Cardiac septum (tissue), 1 donor: Measurements from ENCODE around the gene EOMES. TPM values are rescaled to one million over a fixed set of nuclear protein-coding genes. Genes with fewer than 3 reads are reported as not detected.

Experiments
- DNase-seq: peaks from one replicate; pipeline ENCODE4 v3.0.0-alpha.2; 2020; ENCODE audit warnings: low spot score
- intact Hi-C: fragments of 100-400 bp; cut with DNase I; formaldehyde crosslinking; loops from one replicate; pipeline ENCODE4 v1.14.0; 2022
- total RNA-seq: library from RNA; stranded (reverse); fragmentation: NEBNext Ultra II Directional; extraction: Animal tissue kit (Norgen Biotek cat#: 25700); gene quantifications from one replicate; pipeline ENCODE4 v1.2.1, GENCODE V29; 2021
- donor health status: DM: no; HTN: no; CAD: no.

The EOMES gene
- total RNA-seq, 1 donor from 2014 or later: not detected

DNA sequence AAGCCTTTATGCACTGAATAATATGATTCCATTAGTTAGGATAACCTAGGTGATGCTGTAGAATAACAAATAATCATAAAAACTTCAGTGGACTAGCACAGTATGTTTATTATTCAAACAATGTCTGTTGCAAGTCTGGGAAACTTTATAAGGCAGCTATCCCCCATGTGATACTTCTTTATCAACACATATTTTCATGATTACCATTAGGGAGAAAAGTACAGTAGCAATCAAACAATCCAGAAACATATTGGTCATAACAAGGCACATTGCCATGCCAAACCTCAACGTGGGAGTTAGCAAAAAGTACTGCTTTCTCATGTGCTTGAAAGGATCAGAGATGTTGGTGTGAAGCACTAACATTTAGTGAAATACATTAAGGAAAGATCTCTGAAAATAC, 35.5 kb downstream of the EOMES start:
- no peak for DNase-seq
- intact Hi-C loops: no loop called here

DNA sequence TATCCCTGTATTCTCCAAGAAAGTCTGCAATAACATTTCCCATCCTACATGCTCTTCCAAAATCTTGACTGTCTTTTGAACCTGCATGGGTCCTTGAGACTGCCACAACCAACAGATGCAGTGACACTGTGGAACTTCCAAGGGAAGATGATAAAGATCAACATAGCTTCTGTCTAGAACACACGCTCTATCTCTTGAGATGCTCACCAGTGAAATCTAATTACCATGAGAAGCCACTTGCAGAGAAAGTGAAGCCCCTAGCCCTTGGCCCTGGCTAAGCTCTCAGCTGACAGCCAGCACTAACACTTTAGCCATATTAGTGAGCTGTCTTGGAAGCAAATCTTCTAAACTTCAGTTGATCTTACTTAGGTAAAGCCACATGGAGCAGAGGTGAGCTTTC, 36.6 kb downstream of the EOMES start:
- no peak for DNase-seq
- intact Hi-C loops: no loop called here

DNA sequence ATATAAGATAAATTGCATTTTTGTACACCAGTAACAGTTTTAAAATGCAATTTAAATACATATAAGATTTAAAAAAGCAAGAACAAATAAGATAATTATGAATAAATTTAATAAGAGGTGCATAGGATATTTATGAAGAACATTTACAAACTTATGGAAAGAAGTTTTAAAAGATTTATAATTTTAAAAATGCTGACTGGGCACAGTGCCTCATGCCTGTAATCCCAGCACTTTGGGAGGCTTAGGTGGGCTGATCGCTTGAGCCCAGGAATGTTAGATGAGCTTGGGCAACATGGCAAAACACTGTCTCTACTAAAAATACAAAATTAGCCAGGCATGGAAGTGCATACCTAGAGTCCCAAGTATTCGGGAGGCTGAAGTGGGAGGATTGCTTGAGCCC, 37.8 kb downstream of the EOMES start:
- intact Hi-C loops: no loop called here
- no peak for DNase-seq

DNA sequence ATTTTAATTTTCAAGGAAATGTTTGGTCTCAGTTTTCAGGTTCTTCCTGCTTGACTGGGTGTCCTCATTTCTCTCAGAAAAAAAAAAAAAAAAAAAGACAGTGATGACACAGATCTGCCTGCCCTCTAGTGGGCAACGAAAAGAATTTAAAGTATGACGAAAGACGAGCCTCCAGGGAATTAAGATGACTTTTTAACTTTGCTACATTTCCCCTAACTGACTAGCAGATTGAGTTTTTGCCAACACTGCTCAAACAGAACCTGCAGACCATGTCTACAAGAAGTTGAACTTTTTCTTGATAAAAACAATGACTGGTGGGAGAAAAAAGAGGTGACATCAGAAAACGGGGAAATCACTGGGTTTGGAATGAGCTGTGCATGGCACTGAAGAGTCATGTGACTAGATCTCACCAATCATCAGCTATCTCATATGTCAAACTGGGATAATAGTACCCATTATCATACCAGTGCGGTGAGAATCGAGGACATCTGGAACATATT, 40.8 kb downstream of the EOMES start:
- intact Hi-C loops: loop anchor here (2.0 kb wide), 1 partner anchor 368 kb away; no protein-coding TSS in a partner anchor
- no peak for DNase-seq

DNA sequence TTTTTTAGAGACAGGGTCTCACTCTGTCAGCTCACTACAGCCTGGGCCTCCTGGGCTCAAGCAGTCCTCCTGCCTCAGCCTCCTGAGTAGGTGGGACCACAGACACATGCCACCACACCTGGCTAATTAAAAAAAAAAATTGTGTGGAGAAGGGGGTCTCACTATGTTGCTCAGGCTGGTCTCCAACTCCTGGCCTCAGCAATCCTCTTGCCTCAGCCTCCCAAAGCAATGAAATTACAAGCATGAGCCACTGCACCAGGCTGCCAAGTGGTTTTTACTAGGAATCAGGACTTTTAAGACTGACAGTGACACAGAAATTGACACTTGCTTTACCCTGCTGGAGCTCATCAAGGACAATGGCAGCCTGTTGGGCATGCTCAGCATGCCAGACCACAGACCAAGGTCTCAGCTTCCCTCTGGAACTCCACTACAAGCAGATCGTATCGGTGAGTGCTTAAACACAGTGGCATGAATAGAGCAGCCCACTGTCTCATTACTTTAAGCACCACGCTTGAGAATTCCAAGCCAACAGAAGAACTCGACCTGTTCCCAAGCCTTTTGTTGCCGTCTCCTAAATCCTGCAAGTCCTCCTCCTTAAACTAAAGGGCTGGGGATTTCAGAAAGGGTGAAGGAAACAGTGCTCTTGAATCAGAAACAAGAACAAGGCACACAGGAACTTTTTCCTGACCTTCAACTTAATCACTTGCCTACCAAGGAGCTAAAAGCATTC, 41.4 kb downstream of the EOMES start:
- DNase-seq: no peak
- intact Hi-C loops: loop anchor here (2.0 kb wide), 1 partner anchor 368 kb away; no protein-coding TSS in a partner anchor

DNA sequence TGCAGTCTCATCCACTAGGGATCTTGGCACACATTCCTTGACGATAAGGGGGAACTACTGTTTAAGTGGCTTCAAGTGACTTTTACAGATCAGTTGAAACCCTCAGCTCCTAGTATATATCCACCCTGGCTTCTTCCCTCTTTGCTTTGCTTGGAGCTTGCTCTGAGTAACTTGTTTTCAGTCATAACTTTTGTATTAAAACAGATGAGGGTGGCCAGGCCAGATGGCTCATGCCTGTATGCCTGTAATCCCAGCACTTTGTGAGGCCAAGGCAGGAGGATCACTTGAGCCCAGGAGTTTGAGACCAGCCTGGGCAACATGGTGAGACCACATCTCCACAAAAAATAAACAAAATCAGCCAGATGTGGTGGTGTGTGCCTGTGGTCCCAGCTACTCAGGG, 42.4 kb downstream of the EOMES start:
- intact Hi-C loops: loop anchor here (2.0 kb wide), 1 partner anchor 367 kb away; no protein-coding TSS in a partner anchor
- DNase-seq: no peak

DNA sequence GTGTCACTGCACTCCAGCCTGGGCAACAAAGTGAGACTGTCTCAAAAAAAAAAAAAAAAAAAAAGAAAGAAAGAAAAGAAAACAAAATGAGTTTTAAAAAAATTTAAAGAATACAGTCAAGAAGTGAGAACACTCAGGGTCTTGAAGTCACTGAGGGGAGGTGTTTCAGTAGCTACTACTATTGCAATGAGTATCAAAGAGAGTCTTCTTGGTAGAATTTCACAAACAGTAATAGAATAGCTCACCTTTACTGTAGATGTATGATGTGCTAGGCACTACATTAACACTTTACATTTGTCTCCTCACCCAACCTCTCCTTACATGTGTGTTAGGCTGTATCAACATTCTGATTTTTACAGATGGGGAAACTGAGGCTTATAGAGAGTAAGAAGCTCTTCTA, 43.9 kb downstream of the EOMES start:
- no peak for DNase-seq
- intact Hi-C loops: no loop called here

DNA sequence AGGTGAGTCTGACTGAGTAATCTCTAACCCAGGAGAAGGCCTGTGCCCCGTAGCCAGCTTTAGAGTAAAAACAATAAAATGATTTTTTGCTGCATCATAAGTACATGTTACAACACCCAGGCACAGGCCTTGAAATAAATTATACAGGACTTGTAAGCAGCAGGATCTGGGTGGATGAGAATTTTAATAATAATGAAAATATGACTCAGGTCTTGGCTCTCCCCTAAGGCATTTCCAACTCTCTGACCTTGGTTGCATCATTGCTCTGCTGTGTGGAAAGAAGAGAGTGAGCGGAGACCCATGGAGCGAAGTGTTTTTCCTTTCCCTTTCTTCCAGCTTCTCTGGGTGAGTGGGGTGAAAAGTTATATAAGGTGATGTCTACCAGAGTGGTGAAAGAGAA, 44.6 kb downstream of the EOMES start:
- intact Hi-C loops: no loop called here
- no peak for DNase-seq

DNA sequence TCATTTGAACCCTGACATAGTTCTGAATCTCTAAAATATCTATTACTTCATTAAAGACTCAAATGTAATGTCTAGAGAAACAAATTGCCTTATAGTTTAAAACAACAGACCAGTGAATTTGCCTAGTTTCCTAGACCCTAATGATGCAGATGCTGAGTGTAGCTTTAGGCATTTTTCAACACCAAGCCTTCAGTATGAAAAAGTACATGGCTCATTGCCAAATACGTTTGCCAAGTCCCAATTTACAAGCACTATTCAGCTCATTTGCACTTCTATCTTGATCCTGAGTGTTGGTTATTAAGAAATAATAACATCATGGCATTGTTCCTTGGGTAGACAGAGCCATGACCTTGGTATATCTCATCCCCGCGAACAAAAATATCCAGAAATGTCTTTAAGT, 46.8 kb downstream of the EOMES start:
- no peak for DNase-seq
- intact Hi-C loops: no loop called here

DNA sequence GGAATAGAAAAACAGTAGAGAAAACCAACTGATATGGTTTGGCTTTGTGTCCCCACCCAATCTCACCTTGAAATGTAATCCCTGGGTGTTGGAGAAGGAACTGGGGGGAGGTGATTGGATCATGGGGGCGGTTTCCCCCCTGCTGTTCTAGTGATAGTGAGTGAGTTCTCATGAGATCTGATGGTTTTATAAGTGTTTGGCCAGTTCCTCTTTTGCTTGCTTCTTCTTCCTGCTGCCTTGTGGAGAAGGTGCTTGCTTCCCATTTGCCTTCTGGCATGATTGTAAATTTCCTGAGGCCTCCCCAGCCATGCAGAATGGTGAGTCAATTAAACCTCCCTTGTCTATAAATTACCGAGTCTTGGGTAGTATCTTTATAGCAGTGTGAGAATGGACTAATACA, 48.4 kb downstream of the EOMES start:
- intact Hi-C loops: no loop called here
- DNase-seq: no peak

DNA sequence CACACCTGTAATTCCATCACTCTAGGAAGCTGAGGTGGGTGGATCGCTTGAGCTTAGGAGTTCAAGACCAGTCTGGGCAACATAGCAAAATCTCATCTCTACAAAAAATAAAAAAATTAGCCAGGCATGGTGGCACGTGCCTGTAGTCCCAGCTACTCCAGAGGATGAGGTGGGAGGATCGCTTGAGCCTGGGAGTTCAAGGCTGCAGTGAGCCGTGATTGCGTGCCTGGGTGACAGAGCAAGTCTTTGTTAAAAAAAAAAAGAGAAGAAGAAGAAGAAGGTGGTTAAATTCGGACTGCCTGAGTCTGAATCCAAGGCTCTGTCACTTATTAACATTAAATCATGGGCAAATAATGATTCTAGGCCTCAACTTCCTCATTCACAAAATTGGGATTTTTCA, 51.0 kb downstream of the EOMES start:
- intact Hi-C loops: no loop called here
- no peak for DNase-seq

DNA sequence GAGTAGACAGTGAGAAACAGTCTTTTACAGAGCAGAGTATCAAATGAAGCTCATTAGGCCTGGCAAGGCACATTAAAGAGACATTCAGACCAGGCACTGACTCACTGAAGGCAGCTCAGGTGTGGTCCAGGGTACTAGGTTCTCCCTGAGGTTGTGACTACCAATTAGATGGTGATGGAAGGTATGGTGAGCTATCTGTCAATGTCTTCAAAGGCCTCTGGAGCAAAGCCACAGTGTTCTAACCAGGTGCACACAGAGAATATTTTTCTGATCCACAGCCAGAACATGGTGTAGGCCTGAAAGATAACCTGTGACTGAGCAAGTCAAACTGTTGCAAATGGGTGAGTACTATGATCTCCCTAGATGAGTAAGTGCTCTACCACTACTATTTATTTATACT, 51.5 kb downstream of the EOMES start:
- DNase-seq: no peak

DNA sequence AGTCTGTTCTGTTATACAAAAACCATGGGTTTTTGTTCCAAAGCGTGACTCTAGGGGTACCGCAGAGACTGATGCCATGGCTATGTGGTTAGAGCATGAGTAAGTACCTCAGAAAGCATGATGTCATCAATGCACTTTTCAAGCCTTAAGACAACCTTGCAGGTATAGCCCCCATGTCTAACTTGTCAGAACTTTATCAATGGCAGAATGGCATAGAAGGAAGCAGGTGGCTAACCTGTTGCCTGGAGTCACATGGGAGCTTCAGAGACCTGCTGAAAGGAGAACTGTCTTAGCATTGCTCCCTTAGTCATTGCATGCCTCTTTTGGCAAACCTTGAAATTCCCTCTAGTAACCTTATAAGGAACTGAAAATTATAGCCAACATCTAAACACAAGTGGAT, 52.5 kb downstream of the EOMES start:
- no peak for DNase-seq
- intact Hi-C loops: no loop called here

More for the DNA sequence above, 51.5 kb downstream of the EOMES start:
- intact Hi-C loops: no loop called here

DNA sequence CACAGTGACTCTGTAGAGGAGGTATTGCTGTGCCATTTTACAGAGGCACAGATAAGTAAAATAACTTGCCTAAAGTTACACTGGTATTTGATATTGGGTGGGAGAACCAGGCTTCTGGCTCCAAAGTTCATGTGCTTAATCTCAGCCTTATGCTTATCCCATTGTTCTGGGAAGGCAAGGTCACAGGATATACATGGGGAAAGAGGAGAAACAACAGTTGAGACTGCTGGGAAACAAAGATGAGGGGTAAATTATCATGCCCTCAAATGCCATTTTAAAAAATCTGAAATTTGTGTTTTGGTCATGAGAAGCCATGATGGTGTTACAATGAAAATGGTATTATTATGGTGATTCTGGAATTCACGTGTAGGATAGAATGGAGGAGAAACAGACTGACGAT, 54.4 kb downstream of the EOMES start:
- DNase-seq: no peak
- intact Hi-C loops: no loop called here

DNA sequence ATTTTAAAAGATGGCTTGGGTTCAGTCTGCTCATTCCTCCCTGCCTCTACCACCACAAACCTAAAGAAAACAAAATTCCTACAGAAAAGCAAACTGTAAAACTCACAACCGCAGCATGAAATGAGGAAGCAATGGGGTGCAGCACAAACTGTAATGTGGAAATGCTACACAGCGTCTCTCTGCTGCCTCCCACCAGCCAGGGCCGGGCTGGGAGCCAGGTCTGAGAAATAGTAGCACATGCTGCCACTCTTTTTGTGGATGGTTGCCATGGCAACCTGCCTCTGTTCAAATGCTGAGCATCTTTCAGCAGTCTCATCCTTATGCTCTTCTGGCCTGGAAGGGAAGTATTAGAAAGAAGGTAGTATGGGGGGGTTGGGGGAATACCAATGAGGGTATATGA, 55.4 kb downstream of the EOMES start:
- intact Hi-C loops: no loop called here
- no peak for DNase-seq

DNA sequence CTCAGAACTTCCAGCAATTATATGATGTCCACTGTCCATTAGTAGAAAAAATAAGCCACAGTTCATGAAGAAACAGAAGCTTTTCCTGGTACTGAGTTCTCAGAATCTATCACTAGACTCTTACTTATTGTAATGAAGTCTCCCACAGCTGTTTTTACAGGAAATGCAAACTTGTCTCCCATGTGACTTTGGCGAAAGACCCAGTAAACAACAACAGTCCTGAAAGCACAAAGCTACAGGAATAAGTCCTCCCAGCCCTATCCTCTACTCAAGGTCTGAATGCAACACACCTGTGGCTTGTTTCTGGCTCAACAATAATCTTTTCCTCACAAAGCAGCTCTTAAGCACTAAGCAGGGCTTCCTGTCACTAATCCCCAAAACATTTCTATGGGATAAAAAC, 55.9 kb downstream of the EOMES start:
- DNase-seq: no peak
- intact Hi-C loops: no loop called here

Other genes starting within 250 kb of the EOMES start
- gene SLC4A7, start 237.9 kb downstream of the EOMES start, total RNA-seq: 13.5 TPM